Measurements from ENCODE around the gene PPP4R1.

Gene PPP4R1

GRCh38 chr18:9539938-9540337 lies 74.4 kb downstream of the PPP4R1 start:
- no peak for DNase-seq

GRCh38 chr18:9539283-9539682 lies 75.1 kb downstream of the PPP4R1 start:
- no peak for DNase-seq

GRCh38 chr18:9537677-9538076 lies 76.7 kb downstream of the PPP4R1 start:
- DNase-seq = no peak

GRCh38 chr18:9536354-9537152 lies 77.8 kb downstream of the PPP4R1 start:
- DNase-seq = no peak

- no peak for DNase-seq
Measured at GRCh38 chr18:9535430-9535991, 78.8 kb downstream of the PPP4R1 start.

- DNase-seq = no peak
Measured at GRCh38 chr18:9534844-9535243, 79.5 kb downstream of the PPP4R1 start.

- no peak for DNase-seq
Measured at GRCh38 chr18:9531791-9532410, 82.5 kb downstream of the PPP4R1 start.

- DNase-seq = no peak
Measured at GRCh38 chr18:9530226-9531009, 83.9 kb downstream of the PPP4R1 start.

- no peak for DNase-seq
Measured at GRCh38 chr18:9526458-9526857, 87.9 kb downstream of the PPP4R1 start.

- no peak for DNase-seq
Measured at GRCh38 chr18:9522952-9523351, 91.4 kb downstream of the PPP4R1 start.

GRCh38 chr18:9521770-9522169 lies 92.6 kb downstream of the PPP4R1 start:
- no peak for DNase-seq

GRCh38 chr18:9520666-9521065 lies 93.7 kb downstream of the PPP4R1 start:
- no peak for DNase-seq

- no peak for DNase-seq
Measured at GRCh38 chr18:9519399-9519798, 95.0 kb downstream of the PPP4R1 start.

- DNase-seq = no peak
Measured at GRCh38 chr18:9517869-9518268, 96.5 kb downstream of the PPP4R1 start.

GRCh38 chr18:9516437-9517064 lies 97.8 kb downstream of the PPP4R1 start:
- DNase-seq = no peak

- no peak for DNase-seq
Measured at GRCh38 chr18:9513971-9514512, 100.3 kb downstream of the PPP4R1 start.

- DNase-seq = no peak
Measured at GRCh38 chr18:9508446-9509025, 105.8 kb downstream of the PPP4R1 start.

- DNase-seq = no peak
Measured at GRCh38 chr18:9507565-9508088, 106.7 kb downstream of the PPP4R1 start.

GRCh38 chr18:9506046-9506792 lies 108.1 kb downstream of the PPP4R1 start:
- no peak for DNase-seq

All from activated CD4-positive, alpha-beta T cell treated with anti-CD3 and anti-CD28 coated beads, Interleukin-2, amount 50 U/mL, for 48 hours (primary cell).